Spleen (tissue), 7 donors: ENCODE results near the gene CEP112.

Experiments used
- POLR2A ChIP-seq, 3 donors: fragments of 450-650 bp; IDR thresholded peaks; one replicate each; pipeline ENCODE4 v1.5.1; 2017; ENCODE audit warnings: antibody characterized with exemption in 3 of 3, mild to moderate bottlenecking in 1 of 3
- TF ChIP-seq, protein P1 (sequence below), 11 experiments: fragments of 200-600 bp in 7 of 11; fragments of 450-650 bp in 4 of 11; sonication (generic) in 4 of 11; IDR thresholded peaks in 8 of 11; conservative IDR thresholded peaks in 3 of 11; 1 replicate in 7 of 11; 2 replicates in 4 of 11; pipeline versions ENCODE4 v1.4.0 to v1.8.0; 2016 to 2021; ENCODE audit warnings: antibody characterized with exemption in 11 of 11, inconsistent platforms in 4 of 11, mild to moderate bottlenecking in 1 of 11
- donor health status: DM: no; HTN: no; CAD: no; lungs with moderate emphysema.
- donor health status: DM: no; HTN: no; CAD: no.
- donor health status: DM: no; HTN: no; CAD: no.

GRCh38 chr17:65898651-65899050 lies 293.3 kb downstream of the CEP112 start:
- TF ChIP-seq, protein P1, sequence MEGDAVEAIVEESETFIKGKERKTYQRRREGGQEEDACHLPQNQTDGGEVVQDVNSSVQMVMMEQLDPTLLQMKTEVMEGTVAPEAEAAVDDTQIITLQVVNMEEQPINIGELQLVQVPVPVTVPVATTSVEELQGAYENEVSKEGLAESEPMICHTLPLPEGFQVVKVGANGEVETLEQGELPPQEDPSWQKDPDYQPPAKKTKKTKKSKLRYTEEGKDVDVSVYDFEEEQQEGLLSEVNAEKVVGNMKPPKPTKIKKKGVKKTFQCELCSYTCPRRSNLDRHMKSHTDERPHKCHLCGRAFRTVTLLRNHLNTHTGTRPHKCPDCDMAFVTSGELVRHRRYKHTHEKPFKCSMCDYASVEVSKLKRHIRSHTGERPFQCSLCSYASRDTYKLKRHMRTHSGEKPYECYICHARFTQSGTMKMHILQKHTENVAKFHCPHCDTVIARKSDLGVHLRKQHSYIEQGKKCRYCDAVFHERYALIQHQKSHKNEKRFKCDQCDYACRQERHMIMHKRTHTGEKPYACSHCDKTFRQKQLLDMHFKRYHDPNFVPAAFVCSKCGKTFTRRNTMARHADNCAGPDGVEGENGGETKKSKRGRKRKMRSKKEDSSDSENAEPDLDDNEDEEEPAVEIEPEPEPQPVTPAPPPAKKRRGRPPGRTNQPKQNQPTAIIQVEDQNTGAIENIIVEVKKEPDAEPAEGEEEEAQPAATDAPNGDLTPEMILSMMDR (IDR thresholded peaks at IDR 0.05 in 8 of 11, conservative IDR thresholded peaks at IDR 0.05 in 3 of 11), result no peak
- TF ChIP-seq POLR2A (IDR thresholded peaks at IDR 0.05), result no peak
